ENCODE data around the gene CABP7.

The CABP7 gene

DNA sequence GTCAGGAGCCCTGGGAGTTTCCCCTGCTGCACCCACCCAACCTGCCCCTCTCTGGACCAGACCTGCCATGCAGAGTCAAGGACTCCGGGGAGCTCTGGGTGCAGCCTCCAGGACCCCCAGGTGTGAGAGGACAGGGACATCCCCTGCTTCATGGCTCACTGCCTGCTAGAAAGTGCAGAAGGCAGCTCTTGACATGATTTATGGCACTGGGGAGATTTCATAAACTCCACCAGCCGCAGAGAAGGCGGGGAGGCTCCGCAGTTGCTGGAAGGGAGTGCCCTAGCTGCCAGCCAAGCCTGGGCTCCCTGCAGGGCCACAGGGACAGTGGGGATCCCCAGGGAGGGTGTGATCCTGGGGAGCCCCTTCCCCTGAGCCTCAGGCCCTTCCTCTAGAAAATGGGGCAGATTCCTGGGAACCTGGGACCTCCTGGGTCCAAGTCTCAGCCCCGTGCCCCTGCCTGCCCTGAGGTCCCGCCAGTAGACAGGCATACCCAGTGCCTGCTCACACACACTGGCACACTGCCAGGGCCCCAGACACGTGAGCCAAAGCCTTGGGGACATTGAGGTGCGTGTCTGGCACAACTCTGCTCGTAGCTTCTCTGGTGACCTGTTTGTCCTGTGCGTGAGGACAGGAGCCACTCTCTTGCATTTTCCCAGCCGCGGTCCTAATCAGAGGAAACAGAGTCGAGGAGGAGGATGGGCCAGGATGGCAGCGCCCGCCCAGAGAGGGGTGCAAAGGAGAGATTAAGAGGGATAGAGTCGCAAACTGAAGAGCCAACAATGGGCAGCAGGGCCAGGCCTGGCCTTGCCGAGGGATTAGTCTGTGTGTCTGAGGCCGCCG lies 13.8 kb downstream of the CABP7 start:
- DNase-seq (ENCODE audit: low read depth, low spot score), result no peak
- no peak overlapping the region for H3K4me3 ChIP-seq (ENCODE audit: low read depth, low read length)
- in situ Hi-C loops (cut with HindIII; ENCODE audit: low sequenced_read_pairs), result no loop called here
- TF ChIP-seq, protein P1, sequence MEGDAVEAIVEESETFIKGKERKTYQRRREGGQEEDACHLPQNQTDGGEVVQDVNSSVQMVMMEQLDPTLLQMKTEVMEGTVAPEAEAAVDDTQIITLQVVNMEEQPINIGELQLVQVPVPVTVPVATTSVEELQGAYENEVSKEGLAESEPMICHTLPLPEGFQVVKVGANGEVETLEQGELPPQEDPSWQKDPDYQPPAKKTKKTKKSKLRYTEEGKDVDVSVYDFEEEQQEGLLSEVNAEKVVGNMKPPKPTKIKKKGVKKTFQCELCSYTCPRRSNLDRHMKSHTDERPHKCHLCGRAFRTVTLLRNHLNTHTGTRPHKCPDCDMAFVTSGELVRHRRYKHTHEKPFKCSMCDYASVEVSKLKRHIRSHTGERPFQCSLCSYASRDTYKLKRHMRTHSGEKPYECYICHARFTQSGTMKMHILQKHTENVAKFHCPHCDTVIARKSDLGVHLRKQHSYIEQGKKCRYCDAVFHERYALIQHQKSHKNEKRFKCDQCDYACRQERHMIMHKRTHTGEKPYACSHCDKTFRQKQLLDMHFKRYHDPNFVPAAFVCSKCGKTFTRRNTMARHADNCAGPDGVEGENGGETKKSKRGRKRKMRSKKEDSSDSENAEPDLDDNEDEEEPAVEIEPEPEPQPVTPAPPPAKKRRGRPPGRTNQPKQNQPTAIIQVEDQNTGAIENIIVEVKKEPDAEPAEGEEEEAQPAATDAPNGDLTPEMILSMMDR (IDR thresholded peaks at IDR 0.05; ENCODE audit: low read depth, low read length), result no peak

DNA sequence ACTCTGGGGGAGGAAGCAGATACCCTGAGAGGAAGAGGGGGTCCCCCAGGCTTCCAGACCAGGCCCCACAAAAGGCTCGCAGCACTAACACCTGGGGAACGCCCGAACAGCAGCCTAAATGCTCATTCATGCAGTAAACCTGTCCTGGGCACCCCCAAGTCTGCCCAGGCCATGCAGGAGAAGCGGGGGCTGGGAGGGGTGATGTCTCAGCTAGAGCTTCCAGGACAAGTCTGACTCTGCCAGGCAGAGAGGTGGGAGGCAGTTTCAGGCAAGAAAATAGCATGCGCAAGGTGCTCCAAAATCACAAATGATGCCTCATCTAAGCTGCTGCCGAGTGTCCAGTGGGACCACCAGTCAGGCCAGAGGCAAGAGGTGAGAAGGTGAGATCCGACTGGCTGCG lies 14.6 kb downstream of the CABP7 start:
- in situ Hi-C loops (cut with HindIII; ENCODE audit: low sequenced_read_pairs), result no loop called here
- TF ChIP-seq, protein P1 (IDR thresholded peaks at IDR 0.05; ENCODE audit: low read depth, low read length), result no peak
- no peak for DNase-seq (ENCODE audit: low read depth, low spot score)
- H3K4me3 ChIP-seq (ENCODE audit: low read depth, low read length), result no peak overlapping the region

DNA sequence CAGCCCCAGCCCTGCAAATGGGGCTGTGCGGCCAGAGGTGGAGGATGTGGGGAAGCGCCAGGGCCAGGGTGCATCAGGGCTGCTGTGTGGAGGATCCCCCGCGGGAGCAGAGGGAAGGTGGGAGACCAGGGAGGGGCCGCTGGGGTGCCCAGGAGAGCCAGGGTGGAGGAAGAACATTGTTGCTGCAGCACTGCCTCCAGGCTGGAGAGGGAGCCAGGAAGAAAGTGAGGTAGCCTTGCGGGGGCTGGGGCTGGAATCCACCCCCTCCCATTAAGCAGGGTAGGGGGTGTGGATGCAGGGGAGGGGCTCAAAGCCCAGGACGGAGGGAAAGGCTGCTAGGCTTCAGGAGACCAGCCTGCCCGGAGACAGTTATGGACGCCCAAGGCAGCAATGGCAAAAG lies 15.0 kb downstream of the CABP7 start:
- TF ChIP-seq, protein P1 (IDR thresholded peaks at IDR 0.05; ENCODE audit: low read depth, low read length), result no peak
- in situ Hi-C loops (cut with HindIII; ENCODE audit: low sequenced_read_pairs), result no loop called here
- no peak overlapping the region for H3K4me3 ChIP-seq (ENCODE audit: low read depth, low read length)
- no peak for DNase-seq (ENCODE audit: low read depth, low spot score)

DNA sequence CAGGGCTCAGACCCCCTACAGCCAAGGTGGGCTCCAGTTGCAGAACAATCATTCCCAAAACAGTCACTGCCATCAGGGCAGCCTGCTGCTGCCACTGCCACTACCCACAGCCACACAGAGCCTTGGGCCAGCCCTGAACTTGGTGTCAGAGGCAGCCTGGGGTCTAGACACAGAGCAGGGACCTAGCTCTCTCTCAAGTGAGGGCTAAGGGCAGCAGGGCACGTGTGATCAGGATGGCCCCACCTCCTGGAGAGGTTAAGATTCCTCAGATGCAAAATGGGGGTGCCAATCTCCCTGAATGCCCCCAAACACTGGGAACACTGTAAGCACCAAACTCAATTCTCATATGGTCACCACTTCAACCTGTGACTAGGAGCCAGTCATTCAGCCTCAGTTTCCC lies 15.6 kb downstream of the CABP7 start:
- in situ Hi-C loops (cut with HindIII; ENCODE audit: low sequenced_read_pairs), result no loop called here
- TF ChIP-seq, protein P1 (IDR thresholded peaks at IDR 0.05; ENCODE audit: low read depth, low read length), result no peak
- no peak for DNase-seq (ENCODE audit: low read depth, low spot score)

DNA sequence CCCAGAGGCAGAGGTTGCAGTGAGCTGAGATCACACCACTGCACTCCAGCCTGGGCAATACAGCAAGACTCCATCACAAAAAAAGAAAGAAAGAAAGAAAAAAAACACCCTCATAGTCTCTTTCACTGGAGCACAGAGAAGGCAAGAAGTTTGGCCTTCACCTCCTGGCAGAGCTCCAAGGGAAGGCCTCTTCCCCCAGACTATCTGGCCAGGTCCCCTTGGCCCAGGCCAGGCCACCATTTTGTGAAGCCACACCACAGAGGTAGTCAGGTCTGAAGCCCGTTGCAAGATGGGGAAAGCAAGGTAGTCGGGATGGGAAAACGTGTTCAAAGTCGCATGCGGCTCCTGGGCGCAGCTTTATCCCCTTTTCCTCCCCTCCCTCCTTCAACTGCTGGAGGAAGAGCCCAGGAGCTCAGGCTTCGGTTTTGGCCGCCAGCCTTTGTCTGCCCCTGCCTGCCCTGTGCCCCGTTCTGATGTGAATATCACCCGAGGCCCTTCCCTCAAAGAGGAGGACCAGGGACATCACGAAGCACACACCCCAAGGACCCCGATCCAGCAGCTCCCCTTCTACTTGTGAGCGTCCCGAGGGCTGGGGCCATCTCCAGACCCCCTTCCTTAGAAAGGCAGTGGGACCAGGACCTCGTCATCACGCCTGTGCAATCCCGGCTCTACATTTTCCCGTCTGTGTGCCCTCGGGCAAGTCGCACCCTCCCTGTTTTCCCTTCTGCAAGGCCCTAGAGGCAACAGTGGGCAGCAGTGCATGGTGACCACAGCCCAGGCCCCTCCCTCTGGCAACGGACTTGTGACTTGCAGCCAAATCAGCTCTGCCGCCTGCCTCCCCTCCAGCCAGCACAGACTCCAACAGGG lies 17.7 kb downstream of the CABP7 start:
- in situ Hi-C loops (cut with HindIII; ENCODE audit: low sequenced_read_pairs), result no loop called here
- peak; percentile 12 for DNase-seq (ENCODE audit: low read depth, low spot score)
- no peak overlapping the region for H3K4me3 ChIP-seq (ENCODE audit: low read depth, low read length)
- TF ChIP-seq, protein P1 (IDR thresholded peaks at IDR 0.05; ENCODE audit: low read depth, low read length), result no peak

More for the DNA sequence above, 15.6 kb downstream of the CABP7 start:
- no peak overlapping the region for H3K4me3 ChIP-seq (ENCODE audit: low read depth, low read length)

DNA sequence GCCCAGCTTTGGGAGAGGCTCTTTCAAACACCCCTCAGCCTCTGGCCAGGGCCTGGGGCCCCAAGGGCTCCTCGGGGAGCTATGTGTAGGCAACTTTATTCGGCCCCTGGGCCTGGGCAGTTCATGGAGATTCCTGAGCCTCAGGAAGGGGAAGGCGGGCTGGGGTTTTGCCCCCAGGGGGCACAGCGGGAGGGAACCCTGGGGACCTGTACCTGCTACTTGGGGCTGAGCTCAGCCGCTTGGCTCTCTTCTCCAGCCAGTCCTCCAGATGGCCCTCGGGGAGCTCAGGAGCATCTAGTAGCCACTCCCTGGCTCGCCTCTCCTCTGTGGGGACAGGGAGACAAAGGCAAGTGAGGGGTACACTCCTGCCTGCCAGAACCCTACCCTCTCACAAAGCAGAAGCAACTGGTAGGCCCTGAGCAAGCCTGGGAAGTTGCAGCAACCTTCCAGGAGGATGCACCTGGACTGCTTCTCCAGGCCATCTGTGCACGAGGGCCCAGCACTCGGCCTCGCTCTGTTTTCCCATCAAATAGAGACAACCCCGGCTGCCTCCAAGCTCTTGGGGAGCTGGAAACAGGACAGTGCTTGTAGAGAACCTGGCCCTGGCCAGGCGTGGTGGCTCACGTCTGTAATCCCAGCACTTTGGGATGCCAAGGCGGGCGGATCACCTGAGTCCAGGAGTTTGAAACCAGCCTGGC lies 18.5 kb downstream of the CABP7 start:
- no peak overlapping the region for H3K4me3 ChIP-seq (ENCODE audit: low read depth, low read length)
- no peak for DNase-seq (ENCODE audit: low read depth, low spot score)
- TF ChIP-seq, protein P1 (IDR thresholded peaks at IDR 0.05; ENCODE audit: low read depth, low read length), result no peak
- in situ Hi-C loops (cut with HindIII; ENCODE audit: low sequenced_read_pairs), result no loop called here
